Panc1 (cell line): Measurements from ENCODE around the gene USH2A. TPM values are rescaled to one million over a fixed set of nuclear protein-coding genes. Genes with fewer than 3 reads are reported as not detected.

Source experiments
- ATAC-seq: fragments of 200-7000 bp; cut with Tn5 transposase; 2 replicates; pipeline ENCODE4 v1.9.1; 2020; ENCODE audit warnings: mild to moderate bottlenecking, moderate library complexity
- BruUV-seq: library from RNA; stranded (reverse); fragments of 400-500 nt; replicated peaks from 2 replicates; lab custom pipeline; 2021; lab: Mats Ljungman, UMichigan
- CTCF ChIA-PET: fragments of 300-600 bp; sonication (Branson Sonifier 250); formaldehyde crosslinking; loops from one replicate; lab custom pipeline; 2022; ENCODE audit warnings: antibody characterized with exemption; lab: Charles Lee
- POLR2A ChIA-PET: fragments of 300-600 bp; sonication (Branson Sonifier 250); formaldehyde crosslinking; loops from one replicate; lab custom pipeline; 2022; ENCODE audit warnings: antibody characterized with exemption; lab: Charles Lee
- DNase-seq: peaks from one replicate; pipeline ENCODE4 v3.0.0-alpha.2; 2010; ENCODE audit warnings: low read depth, low spot score
- H3K27ac ChIP-seq: 2 replicates; pipeline ENCODE4 v1.5.1; 2011; ENCODE audit warnings: mild to moderate bottlenecking, low read length, inconsistent platforms
- H3K27me3 ChIP-seq: fragments of 200-500 bp; sonication (Bioruptor generic); 2 replicates; pipeline ENCODE4 v1.6.0; 2014; ENCODE audit warnings: low read length, inconsistent platforms; ENCODE audit not compliant: control insufficient read depth, insufficient read depth
- H3K36me3 ChIP-seq: fragments of 200-500 bp; sonication (Bioruptor generic); 2 replicates; pipeline ENCODE4 v1.5.1; 2014; ENCODE audit warnings: inconsistent platforms, mild to moderate bottlenecking, low read length, moderate library complexity; ENCODE audit not compliant: control insufficient read depth, insufficient read depth
- H3K4me1 ChIP-seq: 2 replicates; pipeline ENCODE4 v1.5.1; 2011; ENCODE audit warnings: inconsistent platforms, mild to moderate bottlenecking, low read length, moderate library complexity; ENCODE audit not compliant: control insufficient read depth, insufficient read depth
- H3K4me3 ChIP-seq, 2 experiments: 2 replicates each; pipeline ENCODE4 v1.5.1; 2011 to 2012; ENCODE audit warnings: low read depth in 2 of 2, low read length in 2 of 2, mild to moderate bottlenecking in 2 of 2, inconsistent platforms in 1 of 2, moderate library complexity in 1 of 2
- H3K9me3 ChIP-seq: fragments of 200-500 bp; sonication (Bioruptor generic); 2 replicates; pipeline ENCODE4 v1.5.1; 2014; ENCODE audit warnings: low read depth, mild to moderate bottlenecking, inconsistent platforms, low read length, moderate library complexity; ENCODE audit not compliant: control insufficient read depth, insufficient read depth
- CTCF ChIP-seq: fragments of 450-650 bp; IDR thresholded peaks from 2 replicates; pipeline ENCODE4 v1.5.1; 2017; ENCODE audit warnings: mild to moderate bottlenecking
- POLR2AphosphoS5 ChIP-seq: IDR thresholded peaks from 2 replicates; pipeline ENCODE4 v1.6.1; 2012; ENCODE audit warnings: mild to moderate bottlenecking, low read depth, low read length, moderate library complexity
- SIN3A ChIP-seq: IDR thresholded peaks from 2 replicates; pipeline ENCODE4 v1.6.1; 2012; ENCODE audit warnings: low read depth, mild to moderate bottlenecking, low read length, moderate library complexity, borderline replicate concordance; ENCODE audit not compliant: insufficient read depth
- TCF7L2 ChIP-seq: IDR thresholded peaks from 2 replicates; pipeline ENCODE4 v1.6.1; 2011; ENCODE audit warnings: mild to moderate bottlenecking, low read depth, low read length, inconsistent platforms
- in situ Hi-C: cut with HindIII; loops from 2 replicates; pipeline ENCODE4 v1.10.0; 2016; ENCODE audit warnings: low sequenced_read_pairs, low pct_unique_long_range_greater_than_20kb
- intact Hi-C: fragments of 100-400 bp; cut with micrococcal nuclease; formaldehyde crosslinking; loops from one replicate; pipeline ENCODE4 v1.10.0; 2022; ENCODE audit not compliant: unreplicated experiment
- total RNA-seq: library from RNA; stranded (reverse); gene quantifications from one replicate; pipeline ENCODE4 v1.2.1, GENCODE V29; 2021; ENCODE audit not compliant: unreplicated experiment
- TF ChIP-seq, protein P1 (sequence below), 2 experiments: IDR thresholded peaks; 2 replicates each; pipeline ENCODE4 v1.6.1; 2011 to 2012; ENCODE audit warnings: low read depth in 2 of 2, control low read depth in 1 of 2, low read length in 1 of 2, mild to moderate bottlenecking in 1 of 2, moderate library complexity in 1 of 2; ENCODE audit not compliant: insufficient read depth in 1 of 2

The USH2A gene
- total RNA-seq, 1 experiment from 2014 or later, result not detected

GRCh38 chr1:215600258-215600792 lies 822.9 kb downstream of the USH2A start:
- H3K4me3 ChIP-seq, result no peak overlapping the region
- ChIA-PET POLR2A (no interaction called here), CTCF (interaction anchor here (0.7 kb wide), 2 partner anchors 13 to 139 kb away, joined by 5 to 10 read pairs; no protein-coding TSS in a partner anchor)
- DNase-seq (no peak), ATAC-seq (no peak)
- H3K4me1 ChIP-seq, result no peaks in the 10 kb centered on the region
- no TSS peak for BruUV-seq
- H3K27ac ChIP-seq, result no peak overlapping the region
- H3K9me3 ChIP-seq, result no peaks in the 10 kb centered on the region
- in situ Hi-C loops (no loop called here), intact Hi-C loops (no loop called here)
- no peaks in the 10 kb centered on the region for H3K27me3 ChIP-seq
- peaks cover 17% of the 10 kb centered on the region for H3K36me3 ChIP-seq
- TF ChIP-seq POLR2AphosphoS5 (no peak), SIN3A (no peak), CTCF (no peak), TCF7L2 (no peak)
- TF ChIP-seq, protein P1, sequence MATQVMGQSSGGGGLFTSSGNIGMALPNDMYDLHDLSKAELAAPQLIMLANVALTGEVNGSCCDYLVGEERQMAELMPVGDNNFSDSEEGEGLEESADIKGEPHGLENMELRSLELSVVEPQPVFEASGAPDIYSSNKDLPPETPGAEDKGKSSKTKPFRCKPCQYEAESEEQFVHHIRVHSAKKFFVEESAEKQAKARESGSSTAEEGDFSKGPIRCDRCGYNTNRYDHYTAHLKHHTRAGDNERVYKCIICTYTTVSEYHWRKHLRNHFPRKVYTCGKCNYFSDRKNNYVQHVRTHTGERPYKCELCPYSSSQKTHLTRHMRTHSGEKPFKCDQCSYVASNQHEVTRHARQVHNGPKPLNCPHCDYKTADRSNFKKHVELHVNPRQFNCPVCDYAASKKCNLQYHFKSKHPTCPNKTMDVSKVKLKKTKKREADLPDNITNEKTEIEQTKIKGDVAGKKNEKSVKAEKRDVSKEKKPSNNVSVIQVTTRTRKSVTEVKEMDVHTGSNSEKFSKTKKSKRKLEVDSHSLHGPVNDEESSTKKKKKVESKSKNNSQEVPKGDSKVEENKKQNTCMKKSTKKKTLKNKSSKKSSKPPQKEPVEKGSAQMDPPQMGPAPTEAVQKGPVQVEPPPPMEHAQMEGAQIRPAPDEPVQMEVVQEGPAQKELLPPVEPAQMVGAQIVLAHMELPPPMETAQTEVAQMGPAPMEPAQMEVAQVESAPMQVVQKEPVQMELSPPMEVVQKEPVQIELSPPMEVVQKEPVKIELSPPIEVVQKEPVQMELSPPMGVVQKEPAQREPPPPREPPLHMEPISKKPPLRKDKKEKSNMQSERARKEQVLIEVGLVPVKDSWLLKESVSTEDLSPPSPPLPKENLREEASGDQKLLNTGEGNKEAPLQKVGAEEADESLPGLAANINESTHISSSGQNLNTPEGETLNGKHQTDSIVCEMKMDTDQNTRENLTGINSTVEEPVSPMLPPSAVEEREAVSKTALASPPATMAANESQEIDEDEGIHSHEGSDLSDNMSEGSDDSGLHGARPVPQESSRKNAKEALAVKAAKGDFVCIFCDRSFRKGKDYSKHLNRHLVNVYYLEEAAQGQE (IDR thresholded peaks at IDR 0.05; ENCODE audit: insufficient read depth in 1 of 2, low read depth in 2 of 2, low read length in 1 of 2), result no peak

- BruUV-seq, result no TSS peak
- POLR2A ChIA-PET, result no interaction called here
- H3K27ac ChIP-seq, result no peak overlapping the region
- intact Hi-C loops (no loop called here), in situ Hi-C loops (no loop called here)
- CTCF ChIA-PET, result interaction anchor here (0.7 kb wide), 1 partner anchor 139 kb away, joined by 10 read pairs; no protein-coding TSS in a partner anchor
- H3K4me3 ChIP-seq, result no peak overlapping the region
- H3K36me3 ChIP-seq, result peaks cover 20% of the 10 kb centered on the region
- H3K27me3 ChIP-seq, result no peaks in the 10 kb centered on the region
- no peak for ATAC-seq
- no peak for DNase-seq
- TF ChIP-seq CTCF, result no peak
- TF ChIP-seq TCF7L2, result no peak
- no peak for TF ChIP-seq POLR2AphosphoS5
- no peak for TF ChIP-seq SIN3A
- TF ChIP-seq, protein P1 (IDR thresholded peaks at IDR 0.05; ENCODE audit: insufficient read depth in 1 of 2, low read depth in 2 of 2, low read length in 1 of 2), result no peak
- no peaks in the 10 kb centered on the region for H3K9me3 ChIP-seq
- no peaks in the 10 kb centered on the region; the same call in 1 of the 2 replicates for H3K4me1 ChIP-seq
These were observed 823.7 kb downstream of the USH2A start for GRCh38 chr1:215599418-215600074.
